Measurements from ENCODE around the gene TMEM123. TPM values are rescaled to one million over a fixed set of nuclear protein-coding genes. Genes with fewer than 3 reads are reported as not detected.

Gene TMEM123
- total and polyA plus RNA-seq, 10 donors: 51.3 to 184 (median 146) TPM

GRCh38 chr11:102400603-102401002 lies 52.0 kb downstream of the TMEM123 start:
- intact Hi-C loops (cut with DNase I; ENCODE audit: low total_unique reads): no loop called here
- TF ChIP-seq POLR2AphosphoS5 (IDR thresholded peaks at IDR 0.05) (no peak), POLR2A (IDR thresholded peaks at IDR 0.05) (no peak)
- TF ChIP-seq, protein P1, sequence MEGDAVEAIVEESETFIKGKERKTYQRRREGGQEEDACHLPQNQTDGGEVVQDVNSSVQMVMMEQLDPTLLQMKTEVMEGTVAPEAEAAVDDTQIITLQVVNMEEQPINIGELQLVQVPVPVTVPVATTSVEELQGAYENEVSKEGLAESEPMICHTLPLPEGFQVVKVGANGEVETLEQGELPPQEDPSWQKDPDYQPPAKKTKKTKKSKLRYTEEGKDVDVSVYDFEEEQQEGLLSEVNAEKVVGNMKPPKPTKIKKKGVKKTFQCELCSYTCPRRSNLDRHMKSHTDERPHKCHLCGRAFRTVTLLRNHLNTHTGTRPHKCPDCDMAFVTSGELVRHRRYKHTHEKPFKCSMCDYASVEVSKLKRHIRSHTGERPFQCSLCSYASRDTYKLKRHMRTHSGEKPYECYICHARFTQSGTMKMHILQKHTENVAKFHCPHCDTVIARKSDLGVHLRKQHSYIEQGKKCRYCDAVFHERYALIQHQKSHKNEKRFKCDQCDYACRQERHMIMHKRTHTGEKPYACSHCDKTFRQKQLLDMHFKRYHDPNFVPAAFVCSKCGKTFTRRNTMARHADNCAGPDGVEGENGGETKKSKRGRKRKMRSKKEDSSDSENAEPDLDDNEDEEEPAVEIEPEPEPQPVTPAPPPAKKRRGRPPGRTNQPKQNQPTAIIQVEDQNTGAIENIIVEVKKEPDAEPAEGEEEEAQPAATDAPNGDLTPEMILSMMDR (IDR thresholded peaks at IDR 0.05 in 8 of 11, conservative IDR thresholded peaks at IDR 0.05 in 3 of 11): no peak
- Histone ChIP-seq H3K27me3 (replicated peaks in 1 of 7) (no peaks in the 10 kb centered on the region), H3K4me3 (no peak overlapping the region), H3K4me1 (peaks cover 0 to 42% (median 10%) of the 10 kb centered on the region in 6 donors), H3K27ac (no peak overlapping the region), H3K36me3 (peaks cover 0 to 94% (median 42%) of the 10 kb centered on the region in 6 donors), H3K9me3 (no peaks in the 10 kb centered on the region)
- no peak for DNase-seq
- 92 to 95% (median 93%) methylated on average over 5 of the region's 5 CpGs for WGBS, 5 donors

- WGBS, 5 donors: 85 to 97% (median 90%) methylated on average over 2 of the region's 2 CpGs
- intact Hi-C loops (cut with DNase I; ENCODE audit: low total_unique reads): loop anchor here (10.0 kb wide), 1 partner anchor 96 kb away; no protein-coding TSS in a partner anchor
- H3K36me3 ChIP-seq: peaks cover 0 to 98% (median 49%) of the 10 kb centered on the region in 6 donors
- H3K27ac ChIP-seq: no peak overlapping the region
- DNase-seq: no peak
- H3K9me3 ChIP-seq: no peaks in the 10 kb centered on the region
- peaks cover 0 to 35% (median 9%) of the 10 kb centered on the region in 6 donors for H3K4me1 ChIP-seq
- no peak overlapping the region for H3K4me3 ChIP-seq
- no peaks in the 10 kb centered on the region for H3K27me3 ChIP-seq (replicated peaks in 1 of 7)
- no peak for TF ChIP-seq POLR2AphosphoS5 (IDR thresholded peaks at IDR 0.05)
- TF ChIP-seq, protein P1 (IDR thresholded peaks at IDR 0.05 in 8 of 11, conservative IDR thresholded peaks at IDR 0.05 in 3 of 11): no peak
- no peak for TF ChIP-seq POLR2A (IDR thresholded peaks at IDR 0.05)
Observed at GRCh38 chr11:102399189-102399588, 53.4 kb downstream of the TMEM123 start.

GRCh38 chr11:102398297-102398696 lies 54.3 kb downstream of the TMEM123 start:
- no peaks in the 10 kb centered on the region for H3K9me3 ChIP-seq
- H3K27ac ChIP-seq: no peak overlapping the region
- H3K36me3 ChIP-seq: peaks cover 0 to 98% (median 55%) of the 10 kb centered on the region in 6 donors
- no peaks in the 10 kb centered on the region for H3K27me3 ChIP-seq (replicated peaks in 1 of 7)
- no peak overlapping the region for H3K4me3 ChIP-seq
- H3K4me1 ChIP-seq: peaks cover 0 to 26% (median 5%) of the 10 kb centered on the region in 6 donors
- intact Hi-C loops (cut with DNase I; ENCODE audit: low total_unique reads): loop anchor here (10.0 kb wide), 1 partner anchor 97 kb away; no protein-coding TSS in a partner anchor
- WGBS, 5 donors: 88 to 96% (median 90%) methylated on average over 2 of the region's 2 CpGs
- DNase-seq: no peak
- no peak for TF ChIP-seq POLR2A (IDR thresholded peaks at IDR 0.05)
- no peak for TF ChIP-seq POLR2AphosphoS5 (IDR thresholded peaks at IDR 0.05)
- TF ChIP-seq, protein P1 (IDR thresholded peaks at IDR 0.05 in 8 of 11, conservative IDR thresholded peaks at IDR 0.05 in 3 of 11): no peak

- peaks cover 0 to 12% (median 0%) of the 10 kb centered on the region in 6 donors for H3K4me1 ChIP-seq
- H3K36me3 ChIP-seq: peaks cover 0 to 98% (median 59%) of the 10 kb centered on the region in 6 donors
- 78 to 85% (median 82%) methylated on average over 4 of the region's 4 CpGs for WGBS, 5 donors
- H3K9me3 ChIP-seq: no peaks in the 10 kb centered on the region
- peak overlapping the region in 1 of 8 donors; percentile 3 for H3K27ac ChIP-seq
- H3K4me3 ChIP-seq: no peak overlapping the region
- no peaks in the 10 kb centered on the region for H3K27me3 ChIP-seq (replicated peaks in 1 of 7)
- TF ChIP-seq POLR2A (IDR thresholded peaks at IDR 0.05) (no peak), POLR2AphosphoS5 (IDR thresholded peaks at IDR 0.05) (no peak)
- TF ChIP-seq, protein P1 (IDR thresholded peaks at IDR 0.05 in 8 of 11, conservative IDR thresholded peaks at IDR 0.05 in 3 of 11): no peak
- intact Hi-C loops (cut with DNase I; ENCODE audit: low total_unique reads): loop anchor here (10.0 kb wide), 1 partner anchor 98 kb away; no protein-coding TSS in a partner anchor
- no peak for DNase-seq
Observed at GRCh38 chr11:102396708-102397563, 55.6 kb downstream of the TMEM123 start.

All from spleen (tissue), 11 donors.